ENCODE data around the gene PDZD8.

Gene PDZD8

GRCh38 chr10:117228210-117228609 is 147.0 kb downstream of the PDZD8 start:
- H3K4me3 ChIP-seq (ENCODE audit: low read depth, low read length): no peak overlapping the region
- no peak for DNase-seq (ENCODE audit: low read depth)
- no peak for TF ChIP-seq CTCF (IDR thresholded peaks at IDR 0.05; ENCODE audit: control insufficient read depth, extremely low read depth, insufficient read depth)
